Measurements from ENCODE around the gene CEACAM20. TPM values are rescaled to one million over a fixed set of nuclear protein-coding genes. Genes with fewer than 3 reads are reported as not detected.
"Not testable (repeated sequence)": the region's sequence is repeated elsewhere in the genome, so short reads cannot be mapped to it uniquely, and the experiment has no call there.

Gene CEACAM20
- total RNA-seq, 4 donors from 2014 or later: 0.48 to 0.68 TPM; not detected in 2

GRCh38 chr19:44566984-44567383 lies 37.5 kb upstream of the CEACAM20 start:
- no peak for DNase-seq
- H3K9me3 ChIP-seq: no peaks in the 10 kb centered on the region
- H3K4me1 ChIP-seq: peaks cover 0 to 3% (median 0%) of the 10 kb centered on the region in 4 donors
- H3K27me3 ChIP-seq: peaks cover 45% of the 10 kb centered on the region
- no peak overlapping the region for H3K27ac ChIP-seq
- intact Hi-C loops (cut with DNase I; ENCODE audit: low total_unique reads) (no loop called here), in situ Hi-C loops (cut with MboI; ENCODE audit: low pct_ligation_motif_present in 1 of 4, low pct_unique_long_range_greater_than_20kb in 1 of 4, low sequenced_read_pairs in 3 of 4) (no loop called here)
- no peaks in the 10 kb centered on the region for H3K36me3 ChIP-seq
- 32 to 40% methylated on average over 5 of the region's 5 CpGs for WGBS, 2 donors (ENCODE audit: low coverage in 1 of 2)
- TF ChIP-seq POLR2A (IDR thresholded peaks at IDR 0.05) (no peak), POLR2AphosphoS5 (IDR thresholded peaks at IDR 0.05) (no peak), EP300 (IDR thresholded peaks at IDR 0.05; ENCODE audit: low read depth) (no peak)
- TF ChIP-seq, protein P1, sequence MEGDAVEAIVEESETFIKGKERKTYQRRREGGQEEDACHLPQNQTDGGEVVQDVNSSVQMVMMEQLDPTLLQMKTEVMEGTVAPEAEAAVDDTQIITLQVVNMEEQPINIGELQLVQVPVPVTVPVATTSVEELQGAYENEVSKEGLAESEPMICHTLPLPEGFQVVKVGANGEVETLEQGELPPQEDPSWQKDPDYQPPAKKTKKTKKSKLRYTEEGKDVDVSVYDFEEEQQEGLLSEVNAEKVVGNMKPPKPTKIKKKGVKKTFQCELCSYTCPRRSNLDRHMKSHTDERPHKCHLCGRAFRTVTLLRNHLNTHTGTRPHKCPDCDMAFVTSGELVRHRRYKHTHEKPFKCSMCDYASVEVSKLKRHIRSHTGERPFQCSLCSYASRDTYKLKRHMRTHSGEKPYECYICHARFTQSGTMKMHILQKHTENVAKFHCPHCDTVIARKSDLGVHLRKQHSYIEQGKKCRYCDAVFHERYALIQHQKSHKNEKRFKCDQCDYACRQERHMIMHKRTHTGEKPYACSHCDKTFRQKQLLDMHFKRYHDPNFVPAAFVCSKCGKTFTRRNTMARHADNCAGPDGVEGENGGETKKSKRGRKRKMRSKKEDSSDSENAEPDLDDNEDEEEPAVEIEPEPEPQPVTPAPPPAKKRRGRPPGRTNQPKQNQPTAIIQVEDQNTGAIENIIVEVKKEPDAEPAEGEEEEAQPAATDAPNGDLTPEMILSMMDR (IDR thresholded peaks at IDR 0.05): no peak
- H3K4me3 ChIP-seq: no peak overlapping the region

- H3K27me3 ChIP-seq: peaks cover 57% of the 10 kb centered on the region
- H3K4me3 ChIP-seq; H3K27ac ChIP-seq; H3K36me3 ChIP-seq; in situ Hi-C loops (cut with MboI; ENCODE audit: low pct_ligation_motif_present in 1 of 4, low pct_unique_long_range_greater_than_20kb in 1 of 4, low sequenced_read_pairs in 3 of 4); DNase-seq; H3K4me1 ChIP-seq; H3K9me3 ChIP-seq; intact Hi-C loops (cut with DNase I; ENCODE audit: low total_unique reads): not testable (repeated sequence)
- 97% methylated on average over 27 of the region's 33 CpGs; no CpG with 5 or more reads in 1 of the 2 donors for WGBS, 2 donors (ENCODE audit: low coverage in 1 of 2)
Observed at GRCh38 chr19:44563086-44563655, 33.7 kb upstream of the CEACAM20 start.

DNA sequence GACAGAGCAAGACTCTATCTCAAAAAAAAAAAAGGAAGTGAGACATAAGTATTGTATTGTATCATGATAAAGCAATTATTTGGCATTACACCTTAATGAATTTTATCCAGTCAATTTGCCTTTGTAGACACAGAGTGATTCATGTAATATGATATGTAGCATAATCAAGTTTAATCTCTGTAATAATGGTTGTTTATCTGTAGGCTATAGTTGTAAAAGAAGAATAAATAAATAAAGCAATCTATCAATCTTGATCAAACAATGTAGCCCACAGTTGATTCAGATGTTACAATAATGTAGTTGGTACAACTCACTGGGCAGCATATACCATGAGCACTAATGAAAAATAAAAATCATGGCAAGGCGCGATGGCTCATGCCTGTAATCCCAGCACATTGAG lies 28.5 kb upstream of the CEACAM20 start:
- Histone ChIP-seq H3K9me3 (no peaks in the 10 kb centered on the region), H3K4me3 (no peak overlapping the region), H3K27ac (no peak overlapping the region), H3K36me3 (no peaks in the 10 kb centered on the region), H3K4me1 (peaks cover 0 to 5% (median 0%) of the 10 kb centered on the region in 4 donors), H3K27me3 (peaks cover 26% of the 10 kb centered on the region)
- intact Hi-C loops (cut with DNase I; ENCODE audit: low total_unique reads): no loop called here
- 88% methylated on average over 2 of the region's 2 CpGs; no CpG with 5 or more reads in 1 of the 2 donors for WGBS, 2 donors (ENCODE audit: low coverage in 1 of 2)
- in situ Hi-C loops (cut with MboI; ENCODE audit: low pct_ligation_motif_present in 1 of 4, low pct_unique_long_range_greater_than_20kb in 1 of 4, low sequenced_read_pairs in 3 of 4): no loop called here
- TF ChIP-seq POLR2AphosphoS5 (IDR thresholded peaks at IDR 0.05) (no peak), EP300 (IDR thresholded peaks at IDR 0.05; ENCODE audit: low read depth) (no peak), POLR2A (IDR thresholded peaks at IDR 0.05) (no peak)
- TF ChIP-seq, protein P1 (IDR thresholded peaks at IDR 0.05): no peak
- no peak for DNase-seq

- DNase-seq: no peak
- TF ChIP-seq POLR2AphosphoS5 (IDR thresholded peaks at IDR 0.05): no peak
- TF ChIP-seq EP300 (IDR thresholded peaks at IDR 0.05; ENCODE audit: low read depth): no peak
- TF ChIP-seq POLR2A (IDR thresholded peaks at IDR 0.05): no peak
- TF ChIP-seq, protein P1 (IDR thresholded peaks at IDR 0.05): no peak
- in situ Hi-C loops (cut with MboI; ENCODE audit: low pct_ligation_motif_present in 1 of 4, low pct_unique_long_range_greater_than_20kb in 1 of 4, low sequenced_read_pairs in 3 of 4): no loop called here
- Histone ChIP-seq H3K4me1 (peaks cover 0 to 5% (median 0%) of the 10 kb centered on the region in 4 donors), H3K27me3 (peaks cover 6% of the 10 kb centered on the region), H3K36me3 (no peaks in the 10 kb centered on the region), H3K9me3 (no peaks in the 10 kb centered on the region), H3K4me3 (no peak overlapping the region), H3K27ac (no peak overlapping the region)
- whole genome bisulfite sequencing, 2 donors (ENCODE audit: low coverage in 1 of 2): 66% methylated on average over 2 of the region's 2 CpGs; no CpG with 5 or more reads in 1 of the 2 donors
- intact Hi-C loops (cut with DNase I; ENCODE audit: low total_unique reads): no loop called here
Observed at GRCh38 chr19:44554641-44555246, 25.3 kb upstream of the CEACAM20 start.
